Uterus (tissue), 4 donors: Measurements from ENCODE around the gene INSL3. TPM values are rescaled to one million over a fixed set of nuclear protein-coding genes. Genes with fewer than 3 reads are reported as not detected.

ENCODE experiments used
- DNase-seq, 2 donors: peaks; one replicate each; pipeline ENCODE4 v3.0.0-alpha.2; 2019 to 2020
- H3K27ac ChIP-seq, 2 donors: fragments of 200-600 bp; sonication (generic); 1 replicate in 1 of 2; 2 replicates in 1 of 2; pipeline ENCODE4 v1.5.1; 2016 to 2018
- H3K27me3 ChIP-seq, 2 donors: fragments of 200-600 bp; sonication (generic); one replicate each; pipeline ENCODE4 v1.5.1; 2018 to 2019; ENCODE audit warnings: control low read depth in 1 of 2
- H3K36me3 ChIP-seq, 2 donors: fragments of 200-600 bp; sonication (generic); one replicate each; pipeline ENCODE4 v1.5.1; 2019; ENCODE audit warnings: control low read depth in 1 of 2
- H3K4me1 ChIP-seq, 2 donors: fragments of 200-600 bp; sonication (generic); one replicate each; pipeline ENCODE4 v1.5.1; 2018 to 2019; ENCODE audit warnings: control low read depth in 1 of 2
- H3K4me3 ChIP-seq, 2 donors: fragments of 200-600 bp; sonication (generic); 1 replicate in 1 of 2; 2 replicates in 1 of 2; pipeline ENCODE4 v1.5.1; 2018 to 2019; ENCODE audit warnings: mild to moderate bottlenecking in 1 of 2
- H3K9me3 ChIP-seq, 2 donors: fragments of 200-600 bp; sonication (generic); one replicate each; pipeline ENCODE4 v1.5.1; 2019; ENCODE audit warnings: control low read depth in 1 of 2
- CTCF ChIP-seq, 4 experiments: fragments of 200-600 bp in 2 of 4; fragments of 450-650 bp in 2 of 4; sonication (generic) in 2 of 4; IDR thresholded peaks; one replicate each; pipeline ENCODE4 v1.5.1; 2016 to 2019; ENCODE audit warnings: antibody characterized with exemption in 4 of 4, mild to moderate bottlenecking in 2 of 4, moderate library complexity in 1 of 4
- POLR2A ChIP-seq, 2 donors: fragments of 450-650 bp; IDR thresholded peaks; one replicate each; pipeline ENCODE4 v1.6.1; 2016; ENCODE audit warnings: antibody characterized with exemption in 2 of 2, mild to moderate bottlenecking in 1 of 2, moderate library complexity in 1 of 2
- intact Hi-C: fragments of 100-400 bp; cut with DNase I; formaldehyde crosslinking; loops from one replicate; pipeline ENCODE4 v1.15.1; 2023; ENCODE audit warnings: low total_unique reads
- total RNA-seq, 4 donors: library from RNA; depleted of rRNA in 3 of 4; stranded (reverse); fragments of >200 nt in 3 of 4; gene quantifications; one replicate each; pipeline versions ENCODE4 v1.1.0 to v1.2.4, GENCODE V29; 2014 to 2023
- donor health status: DM: yes; HTN: yes; CAD: no.

The INSL3 gene
- total RNA-seq, 4 donors from 2014 or later: not detected

DNA sequence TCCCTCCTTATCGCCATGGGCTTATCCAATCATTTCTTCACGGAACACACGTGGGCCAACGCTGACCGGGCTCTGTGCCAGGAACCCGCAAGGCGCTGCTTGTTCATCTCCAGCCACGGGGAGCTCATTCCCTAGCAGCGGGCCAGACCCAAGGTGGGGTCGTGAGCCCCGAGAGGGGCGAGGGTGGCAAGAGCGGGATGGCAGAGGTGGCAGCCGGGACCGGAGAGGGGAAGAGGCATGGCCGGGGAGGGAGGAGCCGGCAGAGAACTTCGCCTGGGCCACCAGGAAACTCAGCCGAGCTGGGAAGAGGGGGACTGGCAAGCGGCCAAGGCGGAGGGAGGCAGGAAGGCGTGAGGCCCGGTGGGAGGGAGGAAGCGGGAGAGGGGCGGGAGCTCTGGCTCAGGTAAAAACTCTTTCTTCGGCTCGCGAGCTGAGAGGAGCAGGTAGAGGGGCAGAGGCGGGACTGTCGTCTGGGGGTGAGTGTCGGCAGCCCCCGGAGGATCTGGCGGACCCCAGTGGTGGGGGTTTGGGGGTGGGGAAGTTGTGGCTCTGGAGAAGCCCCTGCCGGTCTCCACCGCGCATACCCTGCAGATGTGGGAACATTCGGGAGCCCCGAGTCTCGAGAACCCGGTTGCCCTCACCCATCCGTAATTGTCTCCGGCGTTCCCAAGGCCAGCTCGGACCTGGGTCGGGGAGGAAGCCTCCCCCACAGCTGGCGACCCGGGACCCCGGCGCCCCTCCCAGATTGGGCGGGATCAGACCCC, 26.4 kb downstream of the INSL3 start, which contains the start of gene B3GNT3:
B3GNT3 (plus strand) TSS at position 408 of the 764 bp plus-strand sequence. CDS start 12,670 bp downstream, outside the sequence.
- no peaks in the 10 kb centered on the region for H3K9me3 ChIP-seq
- intact Hi-C loops: no loop called here
- no peaks in the 10 kb centered on the region for H3K4me1 ChIP-seq
- no peak within 1 kb of the TSS for H3K27ac ChIP-seq
- no peaks in the 10 kb centered on the region for H3K36me3 ChIP-seq
- no peak for DNase-seq
- H3K4me3 ChIP-seq: no peak within 1 kb of the TSS
- no peak for TF ChIP-seq CTCF (IDR thresholded peaks at IDR 0.05)
- no peak for TF ChIP-seq POLR2A (IDR thresholded peaks at IDR 0.05)
- H3K27me3 ChIP-seq: peaks cover 0 to 22% of the 10 kb centered on the region in 2 donors

DNA sequence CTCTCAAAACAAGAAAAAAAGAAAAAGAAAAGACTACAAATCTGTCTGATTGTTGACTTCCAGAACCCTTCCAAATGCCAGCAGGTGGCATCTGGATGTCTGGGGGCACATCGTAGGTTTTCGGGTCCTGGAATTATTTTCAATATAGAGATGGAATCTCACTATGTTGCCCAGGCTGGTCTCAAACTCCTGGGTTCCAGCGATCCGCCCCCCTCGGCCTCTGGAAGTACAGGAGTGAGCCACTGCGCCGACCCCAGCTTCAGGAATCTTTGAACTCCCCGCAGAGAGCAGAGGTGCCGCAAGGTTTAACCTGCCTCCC, 26.9 kb downstream of the INSL3 start:
- intact Hi-C loops: no loop called here
- H3K4me3 ChIP-seq: no peak overlapping the region
- H3K9me3 ChIP-seq: no peaks in the 10 kb centered on the region
- TF ChIP-seq POLR2A (IDR thresholded peaks at IDR 0.05) (no peak), CTCF (IDR thresholded peaks at IDR 0.05) (no peak)
- no peak overlapping the region for H3K27ac ChIP-seq
- H3K27me3 ChIP-seq: peaks cover 0 to 22% of the 10 kb centered on the region in 2 donors
- H3K36me3 ChIP-seq: no peaks in the 10 kb centered on the region
- no peaks in the 10 kb centered on the region for H3K4me1 ChIP-seq
- DNase-seq: no peak

DNA sequence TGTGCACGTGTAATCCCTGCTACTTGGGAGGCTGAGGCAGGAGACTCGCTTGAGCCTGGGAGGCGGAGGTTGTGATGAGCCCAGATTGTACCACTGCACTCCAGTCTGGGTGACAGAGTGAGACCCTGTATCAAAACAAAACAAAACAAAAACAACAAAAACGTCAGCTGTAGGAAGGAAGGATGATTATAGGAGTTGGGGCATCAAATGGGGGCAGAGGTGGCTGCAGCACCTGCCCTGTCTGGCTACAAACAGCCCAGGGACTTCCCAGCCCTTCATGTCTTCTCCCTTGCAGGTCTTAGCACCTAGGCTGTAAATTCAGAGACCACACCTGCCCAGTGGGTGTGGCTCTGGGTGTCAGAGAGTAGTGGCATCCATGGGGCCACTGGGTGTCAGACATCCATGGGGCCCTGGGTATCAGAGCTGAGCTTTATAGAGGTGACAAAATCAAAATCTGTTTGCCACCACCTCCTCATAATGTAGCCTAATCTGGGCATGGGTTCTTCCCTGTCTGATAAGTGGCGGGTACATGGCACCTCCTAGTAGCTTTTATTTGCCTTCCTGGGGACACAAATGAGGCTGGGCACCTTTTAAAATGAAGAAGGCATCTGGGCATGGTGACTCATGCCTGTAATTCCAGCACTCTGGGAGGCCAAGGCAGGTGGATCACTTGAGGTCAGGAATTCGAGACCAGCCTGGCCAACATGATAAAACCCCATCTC, 31.1 kb downstream of the INSL3 start:
- DNase-seq: no peak
- no peak overlapping the region for H3K27ac ChIP-seq
- H3K36me3 ChIP-seq: no peaks in the 10 kb centered on the region
- TF ChIP-seq POLR2A (IDR thresholded peaks at IDR 0.05): no peak
- no peak for TF ChIP-seq CTCF (IDR thresholded peaks at IDR 0.05)
- intact Hi-C loops: no loop called here
- peaks cover 0 to 17% of the 10 kb centered on the region in 2 donors for H3K27me3 ChIP-seq
- no peak overlapping the region for H3K4me3 ChIP-seq
- H3K4me1 ChIP-seq: no peaks in the 10 kb centered on the region
- H3K9me3 ChIP-seq: no peaks in the 10 kb centered on the region

DNA sequence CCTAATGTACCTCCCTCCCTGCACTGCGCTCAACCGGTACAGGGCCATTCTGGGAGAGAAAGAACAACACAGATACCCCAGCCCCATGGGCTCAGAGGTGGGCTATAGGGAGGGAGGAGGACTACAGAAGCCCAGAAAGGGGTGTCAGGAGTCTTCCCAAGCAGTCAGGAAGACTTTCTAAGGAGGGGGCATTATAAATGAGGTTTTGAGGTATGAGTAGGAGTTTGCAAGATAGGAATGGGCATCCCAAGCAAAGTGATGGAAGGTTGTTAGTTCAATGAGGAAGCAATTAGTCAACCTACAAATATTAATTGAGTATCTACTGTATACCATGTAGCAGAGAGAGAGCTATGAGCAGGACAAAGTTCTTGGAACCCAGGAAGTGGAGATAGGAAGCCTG, 32.7 kb downstream of the INSL3 start:
- peaks cover 0 to 1% of the 10 kb centered on the region in 2 donors for H3K27me3 ChIP-seq
- H3K36me3 ChIP-seq: no peaks in the 10 kb centered on the region
- no peaks in the 10 kb centered on the region for H3K9me3 ChIP-seq
- H3K27ac ChIP-seq: no peak overlapping the region
- TF ChIP-seq POLR2A (IDR thresholded peaks at IDR 0.05): no peak
- no peak for TF ChIP-seq CTCF (IDR thresholded peaks at IDR 0.05)
- no peak for DNase-seq
- no peak overlapping the region for H3K4me3 ChIP-seq
- intact Hi-C loops: no loop called here
- no peaks in the 10 kb centered on the region for H3K4me1 ChIP-seq

- Histone ChIP-seq H3K36me3 (no peaks in the 10 kb centered on the region), H3K27ac (no peak overlapping the region), H3K27me3 (no peaks in the 10 kb centered on the region), H3K9me3 (no peaks in the 10 kb centered on the region), H3K4me3 (no peak overlapping the region), H3K4me1 (no peaks in the 10 kb centered on the region)
- TF ChIP-seq POLR2A (IDR thresholded peaks at IDR 0.05): no peak
- intact Hi-C loops: no loop called here
- no peak for DNase-seq
Measured at GRCh38 chr19:17787274-17787913, 33.9 kb downstream of the INSL3 start.
